Bronchial epithelial cell (primary cell): ENCODE data around the gene CCDC196. TPM values are rescaled to one million over a fixed set of nuclear protein-coding genes. Genes with fewer than 3 reads are reported as not detected.

Experiments used
- DNase-seq: peaks from one replicate; pipeline ENCODE4 v3.0.0-alpha.2; 2010; ENCODE audit warnings: low read depth
- FAIRE-seq: peaks from 2 replicates; lab custom pipeline; 2011; peaks lifted over from hg19 to GRCh38; lab: Jason Lieb, UNC
- H3K27me3 ChIP-seq: 2 replicates; pipeline ENCODE4 v1.5.1; 2011; ENCODE audit warnings: low read length; ENCODE audit not compliant: control insufficient read depth, insufficient read depth
- H3K36me3 ChIP-seq: 2 replicates; pipeline ENCODE4 v1.5.1; 2011; ENCODE audit warnings: low read length; ENCODE audit not compliant: control insufficient read depth, insufficient read depth
- H3K4me3 ChIP-seq: 2 replicates; pipeline ENCODE4 v1.5.1; 2011; ENCODE audit warnings: mild to moderate bottlenecking, low read depth, low read length, control low read depth
- total RNA-seq: library from RNA; depleted of rRNA; stranded (reverse); fragments of >200 nt; gene quantifications from 2 replicates; pipeline ENCODE4 v1.2.1, GENCODE V29; 2014
- TF ChIP-seq, protein P1 (sequence below): IDR thresholded peaks from 2 replicates; pipeline ENCODE4 v1.5.1; 2011; ENCODE audit warnings: mild to moderate bottlenecking, moderate library complexity, low read length, control low read depth, inconsistent platforms; ENCODE audit not compliant: insufficient read depth, severe bottlenecking

The CCDC196 gene
- total RNA-seq, 1 donor from 2014 or later, result not detected

DNA sequence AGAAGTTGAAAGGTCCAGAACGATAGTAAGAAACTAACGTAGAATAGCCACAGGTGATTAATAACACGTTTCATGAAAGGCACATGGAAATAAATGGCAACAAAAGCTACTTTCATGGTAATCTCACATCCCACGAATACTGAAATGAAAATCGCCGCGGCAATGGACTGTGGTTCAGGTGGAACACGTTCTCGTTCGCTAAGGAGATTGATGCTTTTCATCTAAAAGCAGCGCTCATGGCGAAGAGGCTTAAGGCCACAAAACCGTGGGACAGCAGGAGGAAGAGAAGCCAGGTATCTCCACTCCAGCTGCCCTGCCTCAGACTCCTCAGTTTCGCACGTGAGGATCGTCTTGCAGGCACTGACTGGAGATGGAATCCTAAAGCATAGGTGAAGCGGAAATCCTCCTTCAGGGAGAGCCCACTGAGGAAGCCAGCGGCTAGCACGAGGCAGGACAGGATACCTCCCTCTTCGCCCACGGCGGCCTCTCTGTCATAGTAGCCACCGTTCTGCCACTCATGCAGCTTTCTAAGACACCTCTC is 21.1 kb downstream of the CCDC196 start:
- TF ChIP-seq, protein P1, sequence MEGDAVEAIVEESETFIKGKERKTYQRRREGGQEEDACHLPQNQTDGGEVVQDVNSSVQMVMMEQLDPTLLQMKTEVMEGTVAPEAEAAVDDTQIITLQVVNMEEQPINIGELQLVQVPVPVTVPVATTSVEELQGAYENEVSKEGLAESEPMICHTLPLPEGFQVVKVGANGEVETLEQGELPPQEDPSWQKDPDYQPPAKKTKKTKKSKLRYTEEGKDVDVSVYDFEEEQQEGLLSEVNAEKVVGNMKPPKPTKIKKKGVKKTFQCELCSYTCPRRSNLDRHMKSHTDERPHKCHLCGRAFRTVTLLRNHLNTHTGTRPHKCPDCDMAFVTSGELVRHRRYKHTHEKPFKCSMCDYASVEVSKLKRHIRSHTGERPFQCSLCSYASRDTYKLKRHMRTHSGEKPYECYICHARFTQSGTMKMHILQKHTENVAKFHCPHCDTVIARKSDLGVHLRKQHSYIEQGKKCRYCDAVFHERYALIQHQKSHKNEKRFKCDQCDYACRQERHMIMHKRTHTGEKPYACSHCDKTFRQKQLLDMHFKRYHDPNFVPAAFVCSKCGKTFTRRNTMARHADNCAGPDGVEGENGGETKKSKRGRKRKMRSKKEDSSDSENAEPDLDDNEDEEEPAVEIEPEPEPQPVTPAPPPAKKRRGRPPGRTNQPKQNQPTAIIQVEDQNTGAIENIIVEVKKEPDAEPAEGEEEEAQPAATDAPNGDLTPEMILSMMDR, result no peak
- no peaks in the 10 kb centered on the region for H3K36me3 ChIP-seq
- peak overlapping the region; percentile 94 for H3K4me3 ChIP-seq
- H3K27me3 ChIP-seq, result no peaks in the 10 kb centered on the region
- DNase-seq, result peak; percentile 48
- FAIRE-seq, result no peak

DNA sequence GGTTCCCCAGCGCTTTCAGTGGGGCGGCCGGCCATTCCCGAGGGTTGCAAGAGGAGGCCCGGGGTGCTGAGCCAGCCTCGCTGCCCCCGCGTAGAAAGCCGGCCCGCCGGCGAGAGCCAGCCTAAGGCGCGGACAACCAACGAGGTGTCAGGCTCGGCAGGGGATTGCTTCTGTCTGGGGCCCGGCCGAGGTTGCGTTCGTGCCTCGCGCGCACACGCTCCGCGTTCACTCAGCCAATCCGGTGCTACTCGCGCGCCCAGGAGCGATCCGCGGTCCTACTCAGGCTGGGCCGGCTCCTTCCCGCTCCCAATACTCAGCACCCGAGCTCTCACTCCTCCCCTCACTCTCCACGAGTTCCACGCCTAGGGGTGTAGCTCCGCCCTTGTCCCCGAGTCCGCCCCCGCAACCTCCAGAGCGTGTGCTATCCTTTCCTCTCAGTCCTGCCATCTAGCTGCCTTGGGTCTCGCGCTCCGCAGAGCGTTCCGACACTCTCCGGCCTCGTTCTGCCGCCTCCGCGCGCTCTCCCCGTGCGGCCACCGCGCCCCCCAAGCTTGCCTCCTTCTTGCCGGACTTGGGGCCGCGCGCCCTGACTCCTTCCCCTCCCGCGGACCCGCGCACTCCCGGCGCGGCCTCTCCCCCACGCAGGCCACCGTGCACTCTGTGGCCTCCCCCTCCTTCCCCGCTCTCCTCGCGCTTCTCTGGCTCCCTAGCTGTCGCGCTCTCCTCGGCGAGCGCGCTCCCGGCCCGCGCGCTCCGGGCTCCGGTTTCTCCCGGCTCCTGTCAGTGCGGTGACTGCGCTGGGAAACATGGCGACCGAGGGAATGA is 21.8 kb downstream of the CCDC196 start, which contains the start of gene GPHN:
TSS of gene GPHN (plus strand) at position 426 of the 825 bp plus-strand sequence.
- DNase-seq (peak; percentile 97), FAIRE-seq (peak; percentile 93)
- TF ChIP-seq, protein P1, result peak; percentile 57
- peak within 1 kb of the TSS; percentile 94 for H3K4me3 ChIP-seq
- H3K36me3 ChIP-seq, result no peaks in the 10 kb centered on the region
- H3K27me3 ChIP-seq, result no peaks in the 10 kb centered on the region

DNA sequence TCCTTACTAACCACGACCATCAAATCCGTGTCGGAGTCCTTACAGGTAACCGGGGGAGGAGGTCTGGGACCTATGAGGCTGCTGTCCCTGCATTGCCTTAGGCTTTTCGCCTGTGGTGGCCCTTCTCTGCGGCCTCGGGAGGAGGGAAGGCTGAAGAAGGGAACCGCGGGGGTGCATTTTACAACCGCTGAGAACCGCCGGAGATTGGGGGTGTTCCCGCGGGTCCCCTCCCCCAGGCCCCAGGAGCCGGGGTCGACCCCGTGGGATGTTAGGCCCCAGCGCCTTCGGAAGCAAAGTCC is 22.3 kb downstream of the CCDC196 start:
- Histone ChIP-seq H3K36me3 (no peaks in the 10 kb centered on the region), H3K27me3 (no peaks in the 10 kb centered on the region), H3K4me3 (peak overlapping the region; percentile 94)
- DNase-seq (no peak), FAIRE-seq (no peak)
- TF ChIP-seq, protein P1, result no peak

DNA sequence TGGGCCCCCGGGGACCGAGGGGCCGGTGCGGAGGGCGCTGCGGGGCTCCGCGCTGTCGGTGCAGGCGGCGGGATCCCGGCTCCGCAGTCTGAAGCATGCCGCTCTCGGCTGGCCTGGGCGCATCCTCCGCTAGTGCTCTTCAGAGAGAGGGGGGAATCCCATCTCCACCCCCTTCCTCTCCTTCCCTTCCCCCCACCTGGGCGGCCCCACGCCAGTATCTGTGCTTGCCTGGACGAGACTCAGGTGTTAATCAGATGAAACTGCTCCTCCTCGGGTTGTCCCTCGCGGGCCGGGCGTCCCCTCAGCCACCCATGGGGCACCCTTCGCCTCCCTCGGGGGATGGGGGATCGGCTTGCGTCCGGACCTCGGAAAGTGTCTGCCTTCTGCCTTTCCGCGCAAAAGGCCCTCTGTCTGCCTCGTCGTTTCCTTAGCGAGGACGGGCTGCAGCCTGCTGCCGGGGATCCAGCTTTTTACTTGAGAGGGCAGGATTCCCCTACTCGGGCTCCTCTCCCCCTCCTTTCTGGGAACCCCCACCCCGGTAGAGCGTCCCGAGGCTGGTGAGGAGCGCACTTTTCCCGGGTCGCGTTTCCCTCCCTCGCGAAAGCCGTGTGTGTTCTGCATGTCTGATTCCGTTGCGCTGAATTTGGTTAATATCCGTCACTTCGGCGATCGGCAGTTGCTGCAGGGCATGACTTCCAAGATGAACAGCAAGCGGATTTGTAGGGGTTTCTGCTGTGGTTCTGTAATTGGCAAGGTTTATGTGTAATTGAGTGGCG is 22.9 kb downstream of the CCDC196 start:
- FAIRE-seq, result no peak
- DNase-seq, result no peak
- Histone ChIP-seq H3K4me3 (peak overlapping the region; percentile 94), H3K36me3 (no peaks in the 10 kb centered on the region), H3K27me3 (no peaks in the 10 kb centered on the region)
- TF ChIP-seq, protein P1, result no peak

DNA sequence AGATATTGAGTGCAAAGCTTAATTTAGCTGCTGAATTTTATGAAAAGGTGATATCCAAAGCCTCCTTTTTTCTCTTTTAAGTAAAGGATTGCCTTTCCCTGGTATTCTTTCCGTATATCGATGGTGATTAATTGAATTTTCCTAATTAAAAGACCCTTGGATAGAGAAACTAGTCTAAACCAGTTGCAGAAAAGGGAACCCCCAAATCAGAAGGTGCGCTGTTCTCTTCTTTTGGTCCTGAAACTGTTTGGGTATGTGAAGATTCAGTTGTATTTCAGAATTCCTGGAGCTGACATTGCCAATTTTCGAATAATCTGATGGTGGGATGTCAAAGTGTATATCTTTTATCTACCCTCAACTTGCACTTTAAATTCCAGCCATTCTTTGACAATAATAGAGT is 23.7 kb downstream of the CCDC196 start:
- FAIRE-seq, result no peak
- Histone ChIP-seq H3K27me3 (no peaks in the 10 kb centered on the region), H3K36me3 (no peaks in the 10 kb centered on the region), H3K4me3 (peak overlapping the region; percentile 94)
- TF ChIP-seq, protein P1, result no peak
- DNase-seq, result no peak
